H9 (cell line): Measurements from ENCODE around the gene PMEPA1. TPM values are rescaled to one million over a fixed set of nuclear protein-coding genes. Genes with fewer than 3 reads are reported as not detected.

Experiments
- DNase-seq: peaks from one replicate; pipeline ENCODE4 v3.0.0-alpha.2; 2017
- H2AFZ ChIP-seq: one replicate; pipeline ENCODE4 v1.6.1; 2013; ENCODE audit warnings: mild to moderate bottlenecking, low read length, control low read depth, moderate library complexity
- H2AK5ac ChIP-seq: 2 replicates; pipeline ENCODE4 v1.6.1; 2013; ENCODE audit warnings: low read length, control low read depth, mixed read lengths; ENCODE audit not compliant: insufficient read length
- H2BK120ac ChIP-seq: one replicate; pipeline ENCODE4 v1.6.1; 2013; ENCODE audit warnings: low read depth, mild to moderate bottlenecking, low read length, control low read depth, inconsistent platforms; ENCODE audit not compliant: poor library complexity, severe bottlenecking
- H2BK12ac ChIP-seq: 2 replicates; pipeline ENCODE4 v1.6.1; 2013; ENCODE audit warnings: low read length, control low read depth, mixed read lengths, low read depth; ENCODE audit not compliant: insufficient read length
- H2BK15ac ChIP-seq: 2 replicates; pipeline ENCODE4 v1.6.1; 2013; ENCODE audit warnings: low read depth, low read length, control low read depth
- H2BK20ac ChIP-seq: one replicate; pipeline ENCODE4 v1.6.1; 2013; ENCODE audit warnings: low read depth, mild to moderate bottlenecking, low read length, control low read depth, inconsistent platforms; ENCODE audit not compliant: poor library complexity, severe bottlenecking
- H2BK5ac ChIP-seq: 2 replicates; pipeline ENCODE4 v1.6.1; 2013; ENCODE audit warnings: low read length, control low read depth, mixed read lengths; ENCODE audit not compliant: insufficient read length
- H3K14ac ChIP-seq: 2 replicates; pipeline ENCODE4 v1.6.1; 2013; ENCODE audit warnings: low read length, control low read depth; ENCODE audit not compliant: insufficient read depth
- H3K18ac ChIP-seq: 2 replicates; pipeline ENCODE4 v1.6.1; 2013; ENCODE audit warnings: low read depth, mild to moderate bottlenecking, mixed read lengths, low read length, control low read depth; ENCODE audit not compliant: insufficient read length
- H3K23ac ChIP-seq: 2 replicates; pipeline ENCODE4 v1.6.1; 2013; ENCODE audit warnings: low read length, control low read depth, mixed read lengths, low read depth; ENCODE audit not compliant: insufficient read length
- H3K23me2 ChIP-seq: 2 replicates; pipeline ENCODE4 v1.6.1; 2013; ENCODE audit warnings: low read depth, mild to moderate bottlenecking, mixed read lengths, low read length, control low read depth; ENCODE audit not compliant: insufficient read length, poor library complexity, severe bottlenecking
- H3K27ac ChIP-seq: 2 replicates; pipeline ENCODE4 v1.5.1; 2013; ENCODE audit warnings: low read length, control low read depth, mixed read lengths, low read depth; ENCODE audit not compliant: insufficient read length
- H3K27me3 ChIP-seq: 2 replicates; pipeline ENCODE4 v1.6.1; 2013; ENCODE audit warnings: low read length, control low read depth, inconsistent platforms; ENCODE audit not compliant: insufficient read depth
- H3K4ac ChIP-seq: 2 replicates; pipeline ENCODE4 v1.6.1; 2013; ENCODE audit warnings: low read depth, mild to moderate bottlenecking, control low read depth, inconsistent platforms, low read length, moderate library complexity
- H3K4me1 ChIP-seq: 2 replicates; pipeline ENCODE4 v1.6.1; 2013; ENCODE audit warnings: low read length, control low read depth, inconsistent platforms; ENCODE audit not compliant: insufficient read depth
- H3K4me2 ChIP-seq: 2 replicates; pipeline ENCODE4 v1.6.1; 2013; ENCODE audit warnings: low read length, control low read depth, mixed read lengths; ENCODE audit not compliant: insufficient read length, insufficient read depth
- H3K56ac ChIP-seq: 2 replicates; pipeline ENCODE4 v1.6.1; 2013; ENCODE audit warnings: low read depth, mild to moderate bottlenecking, mixed read lengths, low read length, control low read depth; ENCODE audit not compliant: insufficient read length
- H3K79me1 ChIP-seq: 2 replicates; pipeline ENCODE4 v1.6.1; 2013; ENCODE audit warnings: low read depth, mild to moderate bottlenecking, moderate library complexity, low read length, control low read depth, inconsistent platforms; ENCODE audit not compliant: insufficient read depth, poor library complexity, severe bottlenecking
- H3K79me2 ChIP-seq: 2 replicates; pipeline ENCODE4 v1.6.1; 2013; ENCODE audit warnings: low read length, control low read depth, inconsistent platforms; ENCODE audit not compliant: insufficient read depth
- H3K9ac ChIP-seq: 2 replicates; pipeline ENCODE4 v1.6.1; 2013; ENCODE audit warnings: low read length, control low read depth, mixed read lengths; ENCODE audit not compliant: insufficient read length; ENCODE audit errors: extremely low read depth
- H3K9me3 ChIP-seq: one replicate; pipeline ENCODE4 v1.6.1; 2013; ENCODE audit warnings: low read depth, low read length, inconsistent platforms; ENCODE audit not compliant: control insufficient read depth
- H3T11ph ChIP-seq: one replicate; pipeline ENCODE4 v1.6.1; 2013; ENCODE audit warnings: mild to moderate bottlenecking, low read length, control low read depth, inconsistent platforms
- H4K20me1 ChIP-seq: one replicate; pipeline ENCODE4 v1.6.1; 2013; ENCODE audit not compliant: control insufficient read depth, insufficient read length, insufficient read depth
- H4K5ac ChIP-seq: 2 replicates; pipeline ENCODE4 v1.6.1; 2013; ENCODE audit warnings: low read depth, mild to moderate bottlenecking, mixed read lengths, low read length, control low read depth; ENCODE audit not compliant: insufficient read length
- H4K8ac ChIP-seq: replicated peaks from 2 replicates; pipeline ENCODE4 v1.6.1; 2013; ENCODE audit warnings: low read length, control low read depth, mixed read lengths, low read depth; ENCODE audit not compliant: insufficient read length
- H4K91ac ChIP-seq: 2 replicates; pipeline ENCODE4 v1.6.1; 2013; ENCODE audit warnings: low read depth, mild to moderate bottlenecking, moderate library complexity, mixed read lengths, low read length, control low read depth; ENCODE audit not compliant: insufficient read length
- H3K27ac Mint-ChIP-seq, 3 experiments: 2 replicates in 2 of 3; 3 replicates in 1 of 3; pipeline ENCODE4 v1.8.0; 2020 to 2021; ENCODE audit warnings: mixed read lengths in 3 of 3, mild to moderate bottlenecking in 1 of 3, moderate library complexity in 1 of 3
- H3K27me3 Mint-ChIP-seq: 2 replicates; pipeline ENCODE4 v1.8.0; 2021; ENCODE audit warnings: low read depth, mild to moderate bottlenecking, moderate library complexity, mixed read lengths
- H3K36me3 Mint-ChIP-seq, 3 experiments: 2 replicates in 2 of 3; 3 replicates in 1 of 3; pipeline ENCODE4 v1.8.0; 2020 to 2021; ENCODE audit warnings: low read depth in 3 of 3, mixed read lengths in 3 of 3; ENCODE audit not compliant: insufficient read depth in 1 of 3
- H3K4me1 Mint-ChIP-seq, 2 experiments: 2 replicates each; pipeline ENCODE4 v1.8.0; 2020; ENCODE audit warnings: mixed read lengths in 2 of 2
- H3K4me3 Mint-ChIP-seq, 2 experiments: 2 replicates in 1 of 2; 3 replicates in 1 of 2; pipeline ENCODE4 v1.8.0; 2020 to 2021; ENCODE audit warnings: mild to moderate bottlenecking in 2 of 2, mixed read lengths in 2 of 2, moderate library complexity in 1 of 2
- H3K9me3 Mint-ChIP-seq, 2 experiments: 2 replicates in 1 of 2; 3 replicates in 1 of 2; pipeline ENCODE4 v1.8.0; 2020; ENCODE audit warnings: mild to moderate bottlenecking in 2 of 2, mixed read lengths in 2 of 2, moderate library complexity in 1 of 2
- CTCF ChIP-seq: fragments of 200-600 bp; sonication (generic); conservative IDR thresholded peaks from 3 replicates; pipeline ENCODE4 v1.8.0; 2021; ENCODE audit warnings: antibody characterized with exemption, mild to moderate bottlenecking
- WGBS: extraction: QIAGEN DNeasy Blood & Tissue Kit; methylation state at CpG from one replicate; pipeline ENCODE4 v1.1.7; 2013; ENCODE audit warnings: missing lambda C conversion rate, low lambda C conversion rate, mixed read lengths; ENCODE audit not compliant: insufficient read length; ENCODE audit errors: extremely low coverage; 5-methylcytosine and 5-hydroxymethylcytosine counted together
- total RNA-seq: library from RNA; stranded (reverse); gene quantifications from 2 replicates; pipeline ENCODE4 v1.2.1, GENCODE V29; 2021

Gene PMEPA1
- total RNA-seq, 1 experiment from 2014 or later: 34.6 TPM

GRCh38 chr20:57658447-57658832 lies 51.4 kb downstream of the PMEPA1 start:
- Histone ChIP-seq H3K18ac (no peak overlapping the region), H4K8ac (no peak overlapping the region), H3K23ac (no peak overlapping the region), H3T11ph (no peak overlapping the region), H2BK5ac (no peak overlapping the region), H4K91ac (no peak overlapping the region), H2BK12ac (no peak overlapping the region), H3K27me3 (no peaks in the 10 kb centered on the region), H4K20me1 (no peaks in the 10 kb centered on the region), H3K27ac (no peak overlapping the region), H3K9ac (no peak overlapping the region), H3K4me1 (no peaks in the 10 kb centered on the region), H3K4me2 (no peak overlapping the region), H3K14ac (no peak overlapping the region; the same call in 1 of the 2 replicates), H2BK20ac (no peak overlapping the region), H2AFZ (no peak overlapping the region), H3K56ac (no peak overlapping the region), H3K23me2 (no peaks in the 10 kb centered on the region), H3K9me3 (no peaks in the 10 kb centered on the region), H3K79me2 (peaks cover 4% of the 10 kb centered on the region; the same call in 1 of the 2 replicates), H3K4ac (no peak overlapping the region), H2AK5ac (no peak overlapping the region), H3K79me1 (no peaks in the 10 kb centered on the region), H2BK15ac (no peak overlapping the region), H4K5ac (no peak overlapping the region), H2BK120ac (no peak overlapping the region)
- WGBS: no CpG with 5 or more reads among the region's 8 CpGs
- Mint-ChIP-seq H3K4me1 (peaks cover 29 to 32% of the 10 kb centered on the region in 2 experiments), H3K27ac (peak overlapping the region in 1 of 3 experiments; percentile 65; a peak in 1 of 7 replicates), H3K27me3 (no peaks in the 10 kb centered on the region), H3K4me3 (no peak overlapping the region), H3K9me3 (no peaks in the 10 kb centered on the region), H3K36me3 (peaks cover 14 to 32% (median 22%) of the 10 kb centered on the region in 3 experiments)
- no peak for DNase-seq
- no peak for TF ChIP-seq CTCF
